NCI-H2029 (cell line): ENCODE measurements around the gene CBX8.
A peak's percentile ranks its signal among the peaks of the same experiment; 100 is the strongest.

Experiments
- DNase-seq: peaks from one replicate; lab custom pipeline; 2025; lab: John Stamatoyannopoulos, UW

Gene CBX8

DNA sequence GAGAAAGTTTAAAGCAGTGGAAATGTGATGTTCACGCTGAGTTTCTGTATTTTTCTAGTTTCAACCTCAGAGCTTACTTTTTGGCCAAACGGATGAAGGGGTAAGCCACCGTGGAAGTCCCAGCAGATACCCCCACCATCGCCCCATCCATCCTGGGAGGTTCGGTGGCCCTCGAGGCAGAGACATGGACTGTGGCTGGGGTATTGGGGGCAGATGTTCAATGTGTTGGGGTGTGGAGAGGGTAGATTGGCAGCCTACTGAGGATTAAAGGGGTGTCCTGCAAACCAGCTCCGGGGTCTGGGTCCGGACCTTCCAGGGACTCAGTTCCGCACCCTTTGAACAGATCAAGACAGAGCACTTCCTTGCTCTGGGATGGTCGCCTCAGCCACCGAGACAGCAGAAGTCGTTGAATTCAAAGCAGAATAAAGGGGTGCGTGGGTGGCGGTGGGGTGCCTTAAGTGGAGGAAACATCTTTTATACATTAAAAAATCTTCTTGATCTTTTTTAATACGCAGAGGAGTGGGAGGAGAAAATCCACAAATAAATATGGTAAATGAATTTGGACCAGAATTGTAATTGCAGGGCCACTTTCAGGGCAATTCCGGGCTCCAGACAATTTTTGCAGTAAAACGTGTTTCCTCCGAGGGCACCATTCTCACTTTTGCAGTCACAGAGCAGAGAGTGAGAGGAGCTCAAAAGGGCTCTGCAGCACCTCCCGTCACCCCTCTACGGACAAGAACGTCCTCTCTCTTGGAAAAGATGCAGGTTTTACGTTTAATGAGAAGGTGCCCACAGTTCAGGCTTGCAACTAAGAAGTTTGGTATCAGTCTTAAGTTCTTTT lies 8.2 kb upstream of the CBX8 start:
- DNase-seq: no peak

DNA sequence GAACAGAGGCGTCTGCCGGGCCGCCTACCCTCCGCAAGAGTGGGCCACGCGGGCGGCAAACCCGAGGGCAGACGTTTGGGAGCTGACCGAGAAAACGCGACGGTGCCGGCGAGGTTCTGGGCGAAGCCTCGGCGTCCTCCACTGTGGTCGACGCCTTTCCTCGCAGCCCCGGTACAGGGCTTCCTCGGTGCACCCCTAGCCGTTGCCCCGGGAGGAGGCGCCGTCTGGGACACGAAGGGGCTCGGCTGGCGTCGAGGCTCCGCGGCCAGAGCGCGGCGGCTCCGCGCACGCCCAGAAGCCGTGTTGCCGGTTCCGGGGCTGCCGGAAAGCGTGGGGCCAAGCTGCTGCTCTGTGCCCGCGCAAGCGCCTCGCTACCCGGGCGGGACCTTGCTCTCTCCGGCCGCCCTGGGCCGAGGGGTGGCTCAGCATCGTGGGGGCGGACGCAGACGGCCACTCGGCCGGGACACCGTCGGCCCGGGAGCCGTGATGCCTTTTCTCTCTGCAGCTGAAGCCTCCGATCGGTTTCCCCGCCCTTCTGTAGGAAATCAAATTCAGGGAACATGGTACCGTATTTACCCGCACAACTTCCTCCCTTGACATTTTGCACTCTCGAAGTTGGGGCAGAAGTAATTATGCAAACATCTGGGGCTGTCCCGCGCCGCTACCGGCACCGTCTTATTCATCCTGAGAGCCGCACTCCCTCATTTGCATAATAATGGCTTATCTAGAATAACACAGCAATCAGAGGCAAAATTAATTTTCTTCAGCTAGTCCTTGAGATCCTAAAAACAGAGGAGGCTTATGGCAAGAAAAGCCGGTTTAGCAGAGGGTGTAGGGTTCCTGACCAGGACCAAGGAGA lies 7.3 kb upstream of the CBX8 start:
- no peak for DNase-seq

- no peak for DNase-seq
Observed at GRCh38 chr17:79803421-79803996, 6.6 kb upstream of the CBX8 start.

GRCh38 chr17:79802736-79803420 lies 6.0 kb upstream of the CBX8 start:
- no peak for DNase-seq

DNA sequence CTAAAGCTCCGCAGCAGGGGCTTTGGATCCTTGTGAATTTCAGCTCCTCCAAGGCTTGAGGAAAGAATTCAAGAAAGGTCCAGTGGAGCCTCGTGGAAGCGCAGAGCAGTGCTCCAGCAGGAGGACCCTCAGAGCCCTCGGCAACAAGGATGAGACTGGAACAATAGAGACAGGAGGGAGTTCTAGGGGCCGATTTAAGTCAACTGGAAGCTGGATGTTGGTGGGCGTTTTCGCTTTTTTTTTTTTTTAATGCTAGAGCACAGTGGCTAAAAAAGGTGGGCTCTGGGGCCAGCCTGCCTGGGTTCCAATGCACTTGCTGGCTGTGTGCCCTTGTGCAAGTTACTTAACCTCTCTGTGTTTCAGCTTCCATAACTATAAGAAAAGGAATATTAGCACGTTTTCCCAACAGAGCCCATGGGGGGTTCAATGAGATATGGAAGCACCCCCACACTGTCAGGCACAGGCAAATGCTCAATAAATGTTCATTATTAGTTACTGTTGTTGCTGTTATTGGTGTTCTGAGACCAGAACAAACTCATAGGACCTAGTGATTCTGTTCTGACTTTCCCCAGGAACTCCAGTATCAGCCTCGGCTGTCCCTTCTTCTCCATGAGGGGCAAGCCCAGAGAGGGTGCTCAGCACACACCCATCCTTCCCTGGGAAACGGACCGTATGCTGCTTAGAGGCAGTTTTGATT lies 5.3 kb upstream of the CBX8 start:
- no peak for DNase-seq

DNA sequence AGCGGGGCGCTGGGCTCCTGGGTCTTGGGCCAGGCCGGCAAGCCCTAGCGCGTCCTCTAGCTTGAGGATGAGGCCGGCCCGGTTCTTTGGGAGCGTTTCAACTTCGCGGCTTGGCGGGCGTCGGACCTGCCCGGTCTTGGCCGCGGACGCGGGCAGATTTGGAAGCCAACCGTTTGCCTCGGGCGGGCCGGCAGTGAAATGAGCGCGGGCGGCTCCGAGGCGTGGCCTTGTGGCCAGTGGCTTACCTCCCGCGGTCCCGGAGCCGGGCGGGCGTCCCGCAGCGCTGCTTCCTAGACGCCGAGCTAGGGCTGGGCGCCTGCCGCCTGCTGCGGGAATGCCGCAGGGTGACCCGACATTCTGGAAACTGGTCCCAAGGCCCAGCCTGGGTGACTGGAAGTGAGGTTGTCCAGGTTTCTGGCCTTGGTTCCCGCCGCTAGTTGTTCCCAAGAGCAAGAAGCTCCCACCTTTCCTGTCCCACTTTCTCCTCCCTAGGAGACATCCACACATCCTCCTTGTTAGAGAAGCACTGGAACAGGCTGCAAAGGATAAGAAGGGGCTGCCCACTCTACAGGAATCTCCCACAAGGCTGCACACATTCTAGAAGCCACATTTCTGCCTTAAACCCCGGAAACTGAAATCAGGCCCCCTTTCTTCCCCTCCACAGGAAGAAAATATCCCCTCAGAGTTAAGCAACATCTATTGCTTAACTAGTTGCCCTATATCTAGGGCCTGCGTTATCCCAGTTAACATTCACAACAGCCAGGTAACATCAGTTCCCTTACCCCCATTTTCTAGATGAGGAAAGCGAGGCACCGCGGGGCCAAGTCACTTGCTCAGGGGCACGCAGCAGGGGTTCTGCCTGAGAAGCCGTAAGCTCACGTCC lies 4.5 kb upstream of the CBX8 start:
- DNase-seq: no peak

DNA sequence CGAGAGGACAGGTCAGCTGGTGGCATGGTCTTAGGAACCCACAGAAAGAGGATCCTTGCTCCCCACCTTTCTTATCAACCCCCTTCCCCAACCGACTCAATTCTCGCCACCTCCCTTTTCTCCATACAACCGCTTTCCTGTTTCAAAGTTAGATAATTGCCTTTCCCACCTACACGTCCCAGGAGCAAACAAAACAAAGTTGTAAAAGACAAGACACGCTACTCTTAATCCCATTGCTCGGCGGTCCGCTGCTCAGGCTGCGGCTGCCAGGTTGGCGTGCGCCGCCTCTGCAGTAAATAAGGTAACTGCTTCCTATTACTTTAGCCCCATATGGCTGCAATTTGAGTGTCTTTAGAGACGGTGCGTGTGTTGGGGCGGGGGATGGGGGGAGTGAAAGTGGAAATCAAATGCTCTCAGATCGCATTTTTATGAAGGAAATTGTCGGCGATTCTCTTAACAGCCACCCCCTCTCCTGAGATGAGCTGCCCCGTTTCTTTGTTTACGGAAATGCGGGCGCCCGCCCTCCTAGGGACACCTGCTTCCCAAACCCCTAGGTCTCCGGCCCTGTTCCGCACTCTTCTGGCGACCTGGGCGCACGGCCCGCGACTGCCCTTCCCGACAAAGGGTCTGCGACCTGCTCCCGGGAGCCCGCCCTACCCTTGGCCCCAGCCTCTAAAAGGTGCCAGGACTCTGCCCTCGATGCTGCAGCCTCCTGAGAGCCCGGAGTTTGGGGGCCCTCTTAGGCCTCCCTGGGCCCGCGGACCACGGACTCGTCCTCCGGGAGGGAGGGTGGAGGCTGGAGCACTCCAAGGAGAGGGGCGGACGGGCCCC lies 3.7 kb upstream of the CBX8 start:
- peak; percentile 31 for DNase-seq

DNA sequence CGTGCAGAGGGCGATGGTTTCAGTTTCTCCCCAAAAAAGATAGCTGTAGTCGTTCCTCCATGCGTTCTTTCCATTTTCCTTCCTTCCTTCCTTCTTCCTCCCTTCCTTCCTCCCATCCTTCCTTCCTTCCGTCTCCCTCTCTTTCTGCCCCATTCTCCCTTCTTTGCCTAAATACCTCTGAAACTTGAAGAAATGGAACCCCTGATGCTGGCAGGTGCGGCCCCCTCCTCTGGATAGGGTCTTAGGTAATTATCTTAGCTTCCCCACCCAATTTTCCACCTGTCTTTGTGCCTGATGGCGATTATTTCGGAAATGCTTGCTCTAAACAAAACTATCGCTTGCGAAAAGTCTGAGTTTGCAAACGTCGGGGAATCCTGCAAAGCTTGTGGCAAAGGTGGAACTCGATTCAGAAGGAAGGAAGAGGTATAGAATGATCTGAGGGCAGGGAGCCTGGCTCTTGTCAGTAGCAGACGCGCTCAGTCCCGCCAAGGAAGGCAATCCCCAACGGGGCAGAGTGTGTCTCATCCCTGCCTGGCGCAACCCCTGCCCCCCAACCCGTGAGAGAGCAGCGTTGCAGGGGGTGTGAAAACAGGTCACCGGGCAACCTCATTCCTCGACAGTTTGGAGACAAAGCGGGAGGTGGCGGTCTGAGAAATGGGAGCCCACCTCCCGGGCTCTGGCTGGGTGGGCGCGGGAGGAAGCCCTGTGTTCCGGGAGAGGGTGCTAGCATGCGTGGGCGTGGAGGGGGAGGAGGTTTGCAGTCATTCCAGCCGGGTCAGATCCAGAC lies 2.9 kb upstream of the CBX8 start:
- no peak for DNase-seq

DNA sequence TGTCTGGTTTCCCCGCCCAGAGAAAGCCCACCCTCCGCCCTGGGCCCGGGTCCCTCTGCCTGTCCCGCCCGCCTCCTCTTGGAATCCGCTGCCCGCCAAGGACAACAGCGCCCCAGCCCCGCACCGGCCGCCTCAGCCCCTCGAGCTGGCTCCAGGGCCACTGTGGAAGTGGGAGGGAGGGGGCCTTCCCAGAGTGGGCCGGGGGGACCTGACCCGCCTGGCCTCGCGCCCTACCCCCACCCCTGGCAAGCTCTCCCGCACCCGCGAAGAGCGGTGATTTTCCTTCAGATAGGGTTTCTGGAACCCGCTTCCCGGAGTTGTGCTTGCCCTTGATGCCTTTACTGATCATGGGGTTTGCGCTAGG lies 2.3 kb upstream of the CBX8 start:
- no peak for DNase-seq

DNA sequence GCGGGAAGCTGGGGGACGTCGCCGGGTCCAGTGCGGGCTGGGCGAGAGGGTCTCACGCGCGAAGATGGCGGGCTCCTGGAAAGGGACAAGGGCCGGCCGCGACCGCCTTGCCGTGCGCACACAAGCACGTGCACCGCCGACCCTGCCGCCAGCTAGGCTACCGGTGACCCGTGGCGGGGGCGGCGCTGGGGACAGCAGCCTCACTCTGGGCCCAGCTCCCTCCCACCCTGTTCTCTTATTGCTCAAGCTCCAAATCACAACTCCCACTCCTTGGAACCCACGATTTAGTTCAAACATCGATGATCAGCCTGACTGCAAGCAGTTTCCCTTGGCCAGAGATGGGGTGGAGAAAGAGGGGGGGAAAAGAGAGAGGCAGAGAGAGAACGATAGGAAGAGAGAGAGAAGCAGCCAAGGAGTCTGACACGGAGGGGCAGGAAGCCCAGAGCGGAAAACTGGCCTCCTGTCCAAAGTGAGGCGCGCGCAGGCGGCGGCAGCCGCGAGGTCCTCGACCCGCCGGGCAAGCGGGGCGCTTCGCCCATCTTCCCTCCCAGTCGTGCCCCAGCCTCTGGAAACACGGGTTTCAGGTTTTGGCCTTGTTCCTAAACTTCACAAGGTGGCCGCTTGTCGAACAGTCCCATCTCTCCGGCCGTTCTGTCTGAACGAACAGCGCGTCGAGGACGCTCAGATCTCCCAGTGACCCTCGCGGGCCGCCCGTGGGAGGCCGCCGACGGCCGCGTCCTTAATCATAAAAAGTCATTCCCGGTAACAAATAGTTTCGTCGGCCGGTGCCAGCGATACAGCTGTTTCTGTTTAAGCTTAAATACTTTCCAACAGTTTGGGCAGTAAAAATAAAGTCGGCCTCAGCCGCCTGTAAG lies 1.7 kb upstream of the CBX8 start:
- DNase-seq: no peak

- no peak for DNase-seq
Observed at GRCh38 chr17:79797492-79798298, 818 bp upstream of the CBX8 start.

DNA sequence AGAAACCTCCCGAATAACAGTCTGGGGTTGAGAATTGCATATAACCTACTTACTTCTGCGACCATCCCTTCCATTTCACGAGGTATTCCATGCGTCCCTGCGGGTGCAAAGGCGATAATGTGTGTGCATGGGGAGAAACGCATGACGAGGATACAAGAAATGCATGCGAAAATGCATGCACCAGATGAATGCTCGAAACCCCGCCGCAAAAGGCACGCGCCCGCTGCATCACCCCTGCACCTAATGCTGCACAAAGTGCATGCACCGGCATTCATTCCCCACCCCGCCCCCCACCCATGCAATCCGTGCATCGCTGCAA lies 474 bp downstream of the CBX8 start:
- DNase-seq: no peak

DNA sequence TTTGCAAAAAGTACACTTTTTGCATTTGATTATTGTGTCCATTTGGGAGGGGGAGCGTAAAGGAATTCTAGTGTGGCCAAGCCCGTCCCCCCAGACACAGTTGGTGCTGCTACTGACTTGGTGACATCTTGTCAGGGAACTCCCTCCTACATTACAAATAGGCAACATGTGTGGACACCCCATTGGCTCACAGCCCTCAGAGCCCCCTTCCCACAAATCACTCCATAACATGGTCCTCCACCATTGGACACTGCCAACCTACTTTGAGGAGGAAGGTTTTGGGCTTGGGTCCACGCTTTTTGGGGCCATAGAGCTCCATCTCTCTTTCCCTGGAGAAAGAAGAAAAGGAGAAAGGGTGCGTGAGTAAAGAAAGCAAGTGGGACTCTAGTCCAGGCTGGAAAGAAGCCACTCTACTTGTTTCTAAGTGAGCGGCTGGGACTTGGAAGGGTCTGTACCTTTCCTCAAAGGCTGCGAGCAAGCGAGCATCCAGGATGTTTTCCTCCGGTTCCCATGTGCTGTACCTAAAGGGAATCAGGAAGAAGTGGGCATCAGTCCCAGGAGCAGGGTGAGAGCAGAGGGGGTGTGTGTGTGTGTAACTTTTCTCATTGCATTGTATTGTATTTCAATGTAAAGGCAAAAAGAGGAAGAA lies 958 bp downstream of the CBX8 start:
- no peak for DNase-seq

DNA sequence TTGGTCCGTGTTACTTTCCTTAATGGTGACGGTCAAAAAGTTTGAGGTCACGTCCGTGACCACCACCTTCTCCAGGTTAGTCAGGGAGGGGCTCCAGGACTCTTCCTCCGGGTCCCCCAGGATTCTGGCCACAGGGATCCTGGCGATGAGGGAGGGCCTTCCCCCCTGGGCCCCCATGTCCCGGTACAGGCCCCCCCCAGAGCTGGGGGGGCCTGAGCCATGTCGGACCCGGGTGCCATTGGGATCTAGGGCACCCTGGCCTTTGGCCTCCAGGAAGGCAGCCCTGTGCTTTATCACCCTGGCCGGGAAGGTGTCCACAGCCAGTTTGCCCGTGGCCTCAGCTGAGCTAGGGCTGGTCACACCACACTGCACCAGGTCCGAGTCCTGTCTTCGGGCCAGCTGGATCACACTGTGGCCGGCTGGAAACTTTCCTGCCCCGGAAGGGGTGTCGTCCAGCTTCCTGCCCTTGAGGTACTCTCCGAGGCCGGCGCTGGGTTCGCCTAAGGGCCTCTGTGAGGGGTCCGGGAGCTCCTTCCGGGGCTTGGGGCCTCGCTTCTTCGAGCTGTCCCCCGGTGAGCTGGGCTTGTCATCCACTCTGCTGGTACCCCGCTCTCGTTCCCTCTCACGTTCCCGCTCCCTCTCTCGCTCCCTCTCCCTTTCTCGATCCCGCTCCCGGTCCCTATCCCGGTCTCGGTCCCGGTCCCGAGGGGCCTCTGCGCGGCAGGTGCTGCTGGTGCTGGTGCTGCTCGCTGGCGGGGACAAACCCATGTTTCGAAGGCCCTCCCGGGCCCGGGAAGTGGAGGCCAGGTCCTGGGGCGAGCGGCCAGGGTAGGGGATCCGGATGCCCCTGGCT lies 2.0 kb downstream of the CBX8 start:
- DNase-seq: no peak

DNA sequence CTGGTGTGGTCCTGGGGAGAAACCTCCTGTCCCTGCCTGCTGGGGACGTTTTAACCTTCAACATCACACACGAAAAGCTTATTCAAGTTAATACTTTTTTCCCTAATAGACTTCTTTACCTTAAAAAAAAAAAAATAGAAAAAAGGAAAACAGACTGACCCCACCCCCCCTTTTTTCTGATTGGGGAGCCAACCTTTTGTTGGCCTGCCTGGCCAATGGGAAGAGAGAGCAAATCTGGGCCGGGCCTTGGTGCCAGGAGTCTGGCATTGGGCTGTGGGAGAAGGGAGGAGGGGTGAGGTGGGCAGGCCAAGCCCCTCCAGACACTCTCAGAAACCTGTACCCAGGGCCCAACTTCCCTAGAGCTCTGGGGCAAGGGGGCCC lies 3.0 kb downstream of the CBX8 start:
- DNase-seq: no peak
